Mammary epithelial cell (primary cell): ENCODE measurements around the gene PNPLA1.

ENCODE experiments used
- EZH2 ChIP-seq: IDR thresholded peaks from 2 replicates; pipeline ENCODE4 v1.6.1; 2012; ENCODE audit warnings: low read length, inconsistent platforms, borderline replicate concordance
- TF ChIP-seq, protein P1 (sequence below), 2 donors: IDR thresholded peaks in 1 of 2; conservative IDR thresholded peaks in 1 of 2; 2 replicates each; pipeline ENCODE4 v1.5.1; 2011 to 2012; ENCODE audit warnings: inconsistent platforms in 2 of 2, low read length in 2 of 2, mild to moderate bottlenecking in 2 of 2, control low read depth in 1 of 2, low read depth in 1 of 2; ENCODE audit not compliant: insufficient read depth in 1 of 2; ENCODE audit errors: extremely low read depth in 1 of 2

DNA sequence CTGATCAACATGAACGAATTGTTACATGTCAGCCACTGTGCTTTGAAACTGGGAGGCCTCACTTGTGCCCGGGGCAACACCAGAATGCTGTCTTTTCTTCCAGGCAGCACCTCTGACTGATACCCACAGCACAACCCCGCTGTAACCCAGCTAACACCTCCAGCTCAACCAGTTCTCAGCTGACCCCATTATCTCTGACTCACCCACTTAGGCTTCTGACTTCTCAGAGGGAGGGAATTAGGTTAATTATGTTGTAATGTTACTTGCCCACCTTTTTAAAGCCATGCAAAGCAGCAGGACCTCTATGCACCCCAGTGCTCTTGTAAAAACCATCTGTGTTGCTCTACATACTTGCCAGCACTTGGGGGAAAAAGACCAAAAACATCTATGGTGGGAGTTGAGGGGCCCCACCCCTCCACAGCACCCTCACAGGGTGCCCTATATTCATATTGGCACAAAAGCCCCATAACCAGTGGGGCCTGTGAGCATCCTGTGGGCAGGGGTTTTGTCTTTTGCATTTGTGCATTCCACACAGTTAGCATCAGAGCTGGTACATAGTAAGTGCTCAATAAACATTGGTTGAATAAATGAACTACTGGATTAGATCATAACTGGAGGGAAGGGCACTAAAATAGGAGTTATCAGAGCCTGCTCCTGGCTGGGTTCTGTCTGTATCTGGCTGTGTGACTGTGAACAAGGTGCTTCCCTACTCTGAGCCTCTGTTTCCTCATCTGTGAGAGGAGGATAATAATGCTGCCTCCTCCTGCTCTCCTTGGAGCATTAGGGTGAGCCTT, 44.6 kb downstream of the PNPLA1 start:
- TF ChIP-seq, protein P1, sequence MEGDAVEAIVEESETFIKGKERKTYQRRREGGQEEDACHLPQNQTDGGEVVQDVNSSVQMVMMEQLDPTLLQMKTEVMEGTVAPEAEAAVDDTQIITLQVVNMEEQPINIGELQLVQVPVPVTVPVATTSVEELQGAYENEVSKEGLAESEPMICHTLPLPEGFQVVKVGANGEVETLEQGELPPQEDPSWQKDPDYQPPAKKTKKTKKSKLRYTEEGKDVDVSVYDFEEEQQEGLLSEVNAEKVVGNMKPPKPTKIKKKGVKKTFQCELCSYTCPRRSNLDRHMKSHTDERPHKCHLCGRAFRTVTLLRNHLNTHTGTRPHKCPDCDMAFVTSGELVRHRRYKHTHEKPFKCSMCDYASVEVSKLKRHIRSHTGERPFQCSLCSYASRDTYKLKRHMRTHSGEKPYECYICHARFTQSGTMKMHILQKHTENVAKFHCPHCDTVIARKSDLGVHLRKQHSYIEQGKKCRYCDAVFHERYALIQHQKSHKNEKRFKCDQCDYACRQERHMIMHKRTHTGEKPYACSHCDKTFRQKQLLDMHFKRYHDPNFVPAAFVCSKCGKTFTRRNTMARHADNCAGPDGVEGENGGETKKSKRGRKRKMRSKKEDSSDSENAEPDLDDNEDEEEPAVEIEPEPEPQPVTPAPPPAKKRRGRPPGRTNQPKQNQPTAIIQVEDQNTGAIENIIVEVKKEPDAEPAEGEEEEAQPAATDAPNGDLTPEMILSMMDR (conservative IDR thresholded peaks at IDR 0.05 in 1 of 2, IDR thresholded peaks at IDR 0.05 in 1 of 2; ENCODE audit: extremely low read depth in 1 of 2, insufficient read depth in 1 of 2, low read depth in 1 of 2, low read length in 2 of 2) = no peak
- TF ChIP-seq EZH2 = no peak
